Measurements from ENCODE around the gene ANKS1A.
A peak's percentile ranks its signal among the peaks of the same experiment; 100 is the strongest.
"Not testable (repeated sequence)": the region's sequence is repeated elsewhere in the genome, so short reads cannot be mapped to it uniquely, and the experiment has no call there.

ANKS1A gene

GRCh38 chr6:34999962-35000361, 110.9 kb downstream of the ANKS1A start:
- DNase-seq = peak; percentile 50

GRCh38 chr6:35001349-35001748, 112.3 kb downstream of the ANKS1A start:
- not testable (repeated sequence) for DNase-seq

GRCh38 chr6:35003886-35004530, 115.0 kb downstream of the ANKS1A start:
- DNase-seq = not testable (repeated sequence)

GRCh38 chr6:35007016-35007415, 118.0 kb downstream of the ANKS1A start:
- DNase-seq = no peak

- no peak for DNase-seq
These were observed 119.8 kb downstream of the ANKS1A start for GRCh38 chr6:35008858-35009257.

- no peak for DNase-seq
These were observed 122.3 kb downstream of the ANKS1A start for GRCh38 chr6:35011096-35012041.

- no peak for DNase-seq
These were observed 124.6 kb downstream of the ANKS1A start for GRCh38 chr6:35013701-35014100.

GRCh38 chr6:35014341-35014740, 125.3 kb downstream of the ANKS1A start:
- DNase-seq = no peak

GRCh38 chr6:35014786-35015185, 125.7 kb downstream of the ANKS1A start:
- no peak for DNase-seq

- DNase-seq = no peak
These were observed 126.4 kb downstream of the ANKS1A start for GRCh38 chr6:35015476-35015875.

GRCh38 chr6:35015996-35016395, 126.9 kb downstream of the ANKS1A start:
- DNase-seq = no peak

- no peak for DNase-seq
These were observed 127.7 kb downstream of the ANKS1A start for GRCh38 chr6:35016502-35017321.

- no peak for DNase-seq
These were observed 128.5 kb downstream of the ANKS1A start for GRCh38 chr6:35017411-35018181.

- DNase-seq = no peak
These were observed 129.1 kb downstream of the ANKS1A start for GRCh38 chr6:35018182-35018519.

GRCh38 chr6:35018746-35019145, 129.7 kb downstream of the ANKS1A start:
- no peak for DNase-seq

- no peak for DNase-seq
These were observed 130.1 kb downstream of the ANKS1A start for GRCh38 chr6:35019171-35019570.

- no peak for DNase-seq
These were observed 130.8 kb downstream of the ANKS1A start for GRCh38 chr6:35019831-35020230.

GRCh38 chr6:35021004-35021403, 131.9 kb downstream of the ANKS1A start:
- DNase-seq = no peak

GRCh38 chr6:35023091-35024000, 134.3 kb downstream of the ANKS1A start:
- no peak for DNase-seq

- peak; percentile 28 for DNase-seq
These were observed 135.5 kb downstream of the ANKS1A start for GRCh38 chr6:35024551-35025054.
